ENCODE results near the gene GPC6.

DNA sequence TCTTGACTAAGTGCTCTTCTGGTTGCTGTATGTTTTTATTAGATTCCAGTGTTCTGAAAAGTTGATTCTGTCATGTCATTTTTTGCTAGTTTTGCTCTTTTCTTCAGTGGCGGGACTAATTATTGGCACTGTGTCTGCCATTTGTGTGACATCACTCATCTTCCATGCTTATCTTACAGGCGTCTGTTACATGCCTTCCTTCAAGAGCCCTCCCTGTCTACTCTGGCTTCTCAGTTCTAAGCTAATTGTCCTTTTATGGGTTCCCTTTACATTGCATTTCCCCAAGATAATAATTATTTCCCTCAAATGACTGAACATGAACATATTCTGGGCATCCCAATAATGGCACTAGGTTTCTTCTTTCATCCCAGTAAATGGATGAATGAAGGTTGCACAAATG, 793.8 kb downstream of the GPC6 start:
- TF ChIP-seq EZH2phosphoT487 (IDR thresholded peaks at IDR 0.05; ENCODE audit: insufficient read depth, low read depth) (no peak), EZH2 (IDR thresholded peaks at IDR 0.05; ENCODE audit: insufficient read depth, poor library complexity, severe bottlenecking) (no peak)

Data from GM23248 (cell line).